H1 (cell line): Measurements from ENCODE around the gene ZNF501. TPM values are rescaled to one million over a fixed set of nuclear protein-coding genes. Genes with fewer than 3 reads are reported as not detected.

ENCODE experiments used
- CTCF ChIA-PET: fragments of 300-600 bp; sonication (Branson Sonifier 250); formaldehyde crosslinking; loops from one replicate; lab custom pipeline; 2021; ENCODE audit not compliant: partially characterized antibody; lab: Charles Lee
- POLR2A ChIA-PET: fragments of 300-600 bp; sonication (Branson Sonifier 250); formaldehyde crosslinking; loops from one replicate; lab custom pipeline; 2021; ENCODE audit warnings: inconsistent platforms; ENCODE audit not compliant: partially characterized antibody; lab: Charles Lee
- DNase-seq, 2 experiments: peaks; one replicate each; pipeline versions ENCODE4 v3.0.0 to v3.0.0-alpha.2; 2010 to 2022; ENCODE audit warnings: low spot score in 2 of 2, low read depth in 1 of 2, mixed read lengths in 1 of 2
- FAIRE-seq: peaks from 2 replicates; lab custom pipeline; 2011; peaks lifted over from hg19 to GRCh38; lab: Jason Lieb, UNC
- H2AFZ ChIP-seq: 2 replicates; pipeline ENCODE4 v1.8.1; 2012; ENCODE audit warnings: low read length, inconsistent platforms
- H2AK5ac ChIP-seq: 2 replicates; pipeline ENCODE4 v1.6.1; 2013; ENCODE audit warnings: low read depth, low read length
- H2BK120ac ChIP-seq: replicated peaks from 2 replicates; pipeline ENCODE3; 2013; ENCODE audit warnings: low read depth, low read length, inconsistent platforms
- H2BK12ac ChIP-seq: 2 replicates; pipeline ENCODE4 v1.6.1; 2013; ENCODE audit warnings: low read depth, low read length
- H2BK15ac ChIP-seq: 2 replicates; pipeline ENCODE4 v1.6.1; 2013; ENCODE audit warnings: low read length
- H2BK20ac ChIP-seq: 2 replicates; pipeline ENCODE4 v1.6.1; 2013; ENCODE audit warnings: low read length
- H2BK5ac ChIP-seq: 2 replicates; pipeline ENCODE4 v1.6.1; 2013; ENCODE audit warnings: low read depth, low read length
- H3K14ac ChIP-seq: 2 replicates; pipeline ENCODE4 v1.6.1; 2013; ENCODE audit warnings: inconsistent platforms; ENCODE audit not compliant: insufficient read length
- H3K18ac ChIP-seq: 2 replicates; pipeline ENCODE4 v1.6.1; 2013; ENCODE audit warnings: low read length; ENCODE audit errors: extremely low read depth
- H3K23ac ChIP-seq: 2 replicates; pipeline ENCODE4 v1.6.1; 2013; ENCODE audit warnings: inconsistent platforms; ENCODE audit not compliant: insufficient read length
- H3K23me2 ChIP-seq: 2 replicates; pipeline ENCODE4 v1.6.1; 2013; ENCODE audit warnings: low read depth, low read length
- H3K27ac ChIP-seq: 2 replicates; pipeline ENCODE4 v1.6.1; 2011; ENCODE audit warnings: low read depth, low read length, inconsistent platforms
- H3K27me3 ChIP-seq, 4 experiments: replicated peaks in 1 of 4; 1 replicate in 1 of 4; 2 replicates in 3 of 4; pipeline versions ENCODE4 v1.6.1 to v1.8.1; 2011 to 2013; ENCODE audit warnings: low read length in 3 of 4, mild to moderate bottlenecking in 3 of 4, inconsistent platforms in 2 of 4, mixed read lengths in 2 of 4, moderate library complexity in 1 of 4; ENCODE audit not compliant: control insufficient read depth in 3 of 4, insufficient read depth in 3 of 4; ENCODE audit errors: extremely low read depth in 1 of 4
- H3K36me3 ChIP-seq, 4 experiments: 2 replicates each; pipeline versions ENCODE4 v1.6.1 to v1.8.1; 2011 to 2013; ENCODE audit warnings: mild to moderate bottlenecking in 4 of 4, low read length in 3 of 4, moderate library complexity in 2 of 4, control low read depth in 1 of 4, inconsistent platforms in 1 of 4; ENCODE audit not compliant: insufficient read depth in 4 of 4, control insufficient read depth in 2 of 4
- H3K4ac ChIP-seq: replicated peaks from 2 replicates; pipeline ENCODE3; 2013; ENCODE audit warnings: low read length, low read depth, mixed read lengths, inconsistent platforms; ENCODE audit not compliant: insufficient read length
- H3K4me1 ChIP-seq, 4 experiments: replicated peaks in 1 of 4; 1 replicate in 1 of 4; 2 replicates in 3 of 4; pipeline versions ENCODE4 v1.6.1 to v1.8.1; 2011 to 2013; ENCODE audit warnings: low read length in 3 of 4, inconsistent platforms in 2 of 4, mixed read lengths in 1 of 4; ENCODE audit not compliant: insufficient read depth in 4 of 4, control insufficient read depth in 3 of 4
- H3K4me2 ChIP-seq, 2 experiments: 2 replicates each; pipeline versions ENCODE4 v1.6.1 to v1.8.1; 2011 to 2013; ENCODE audit warnings: low read depth in 2 of 2, low read length in 2 of 2, control low read depth in 1 of 2, inconsistent platforms in 1 of 2, mild to moderate bottlenecking in 1 of 2; ENCODE audit not compliant: insufficient read depth in 1 of 2
- H3K4me3 ChIP-seq, 4 experiments: fragments of 200-600, 300-600 bp in 1 of 4; sonication (generic), shearing (Covaris generic), sonication (Bioruptor Twin) in 1 of 4; 2 replicates each; pipeline versions ENCODE4 v1.5.1 to v1.8.1; 2011 to 2016; ENCODE audit warnings: low read length in 4 of 4, low read depth in 3 of 4, control low read depth in 2 of 4, inconsistent platforms in 2 of 4, mild to moderate bottlenecking in 2 of 4, mixed read lengths in 1 of 4, moderate library complexity in 1 of 4; ENCODE audit not compliant: insufficient read depth in 2 of 4; ENCODE audit errors: extremely low read depth in 1 of 4
- H3K56ac ChIP-seq: replicated peaks from 2 replicates; pipeline ENCODE3; 2013; ENCODE audit warnings: low read depth, mild to moderate bottlenecking, mixed read lengths, low read length, inconsistent platforms; ENCODE audit not compliant: insufficient read length
- H3K79me1 ChIP-seq: 2 replicates; pipeline ENCODE4 v1.6.1; 2013; ENCODE audit warnings: low read depth, low read length, control low read depth
- H3K79me2 ChIP-seq, 2 experiments: 2 replicates each; pipeline versions ENCODE4 v1.6.1 to v1.8.1; 2012 to 2013; ENCODE audit warnings: low read length in 2 of 2, mild to moderate bottlenecking in 2 of 2, inconsistent platforms in 1 of 2; ENCODE audit not compliant: insufficient read depth in 2 of 2, control insufficient read depth in 1 of 2
- H3K9ac ChIP-seq, 4 experiments: replicated peaks in 1 of 4; 1 replicate in 1 of 4; 2 replicates in 3 of 4; pipeline versions ENCODE4 v1.6.1 to v1.8.1; 2011 to 2013; ENCODE audit warnings: low read depth in 3 of 4, low read length in 3 of 4, control low read depth in 2 of 4, mild to moderate bottlenecking in 2 of 4, moderate library complexity in 2 of 4, inconsistent platforms in 1 of 4; ENCODE audit errors: extremely low read depth in 1 of 4
- H3K9me3 ChIP-seq, 2 experiments: 2 replicates each; pipeline versions ENCODE4 v1.6.1 to v1.8.1; 2012 to 2013; ENCODE audit warnings: mild to moderate bottlenecking in 2 of 2, moderate library complexity in 2 of 2, control low read depth in 1 of 2, inconsistent platforms in 1 of 2, low read depth in 1 of 2, low read length in 1 of 2, mixed read lengths in 1 of 2; ENCODE audit not compliant: insufficient read depth in 2 of 2
- H4K20me1 ChIP-seq, 2 experiments: replicated peaks in 1 of 2; 2 replicates each; pipeline versions ENCODE3 to v1.8.1; 2011 to 2013; ENCODE audit warnings: inconsistent platforms in 2 of 2, low read length in 2 of 2, mild to moderate bottlenecking in 1 of 2; ENCODE audit not compliant: insufficient read depth in 2 of 2, control insufficient read depth in 1 of 2
- H4K5ac ChIP-seq: 2 replicates; pipeline ENCODE4 v1.6.1; 2013; ENCODE audit warnings: low read length, low read depth, mixed read lengths, inconsistent platforms; ENCODE audit not compliant: insufficient read length
- H4K8ac ChIP-seq: 2 replicates; pipeline ENCODE4 v1.8.0; 2013; ENCODE audit warnings: mild to moderate bottlenecking, moderate library complexity, low read length, inconsistent platforms; ENCODE audit not compliant: insufficient read depth; ENCODE audit errors: extremely low read depth
- H4K91ac ChIP-seq: replicated peaks from 2 replicates; pipeline ENCODE3; 2013; ENCODE audit warnings: low read length, mixed read lengths, inconsistent platforms; ENCODE audit not compliant: insufficient read length
- ASH2L ChIP-seq: fragments of 200-600, 300-600 bp; sonication (generic); IDR thresholded peaks from one replicate; pipeline ENCODE4 v1.7.1; 2017; ENCODE audit warnings: low read length
- BACH1 ChIP-seq: IDR thresholded peaks from 2 replicates; pipeline ENCODE4 v1.6.1; 2012; ENCODE audit warnings: low read length, improper control_type of control experiment
- CBX5 ChIP-seq: fragments of 300-800, 300-1000 bp; sonication (generic); IDR thresholded peaks from 2 replicates; pipeline ENCODE4 v1.7.1; 2016; ENCODE audit warnings: antibody characterized with exemption, low read length, low read depth
- JUN ChIP-seq: IDR thresholded peaks from 2 replicates; pipeline ENCODE4 v1.6.1; 2011; ENCODE audit warnings: low read depth, mild to moderate bottlenecking, improper control_type of control experiment, low read length
- JUND ChIP-seq: IDR thresholded peaks from 2 replicates; pipeline ENCODE4 v1.6.1; 2011; ENCODE audit warnings: mild to moderate bottlenecking, improper control_type of control experiment, low read length
- KDM5A ChIP-seq: fragments of 200-600 bp; IDR thresholded peaks from 2 replicates; pipeline ENCODE4 v1.7.1; 2012; ENCODE audit warnings: mild to moderate bottlenecking, low read length, inconsistent platforms, mixed read lengths
- RBBP5 ChIP-seq: IDR thresholded peaks from 2 replicates; pipeline ENCODE4 v1.7.1; 2012; ENCODE audit warnings: low read depth, mild to moderate bottlenecking, inconsistent platforms, low read length, moderate library complexity, borderline replicate concordance
- SAP30 ChIP-seq: fragments of 300-600 bp; sonication (generic); IDR thresholded peaks from 2 replicates; pipeline ENCODE4 v1.7.1; 2012; ENCODE audit warnings: low read length, moderate library complexity, mild to moderate bottlenecking, inconsistent platforms; ENCODE audit not compliant: insufficient read depth, insufficient replicate concordance
- SIX5 ChIP-seq: IDR thresholded peaks from 2 replicates; pipeline ENCODE4 v1.6.1; 2011; ENCODE audit warnings: mild to moderate bottlenecking, low read depth, low read length
- TEAD4 ChIP-seq: IDR thresholded peaks from 2 replicates; pipeline ENCODE4 v1.6.1; 2012; ENCODE audit warnings: low read depth, low read length, inconsistent platforms, mixed read lengths
- YY1 ChIP-seq: IDR thresholded peaks from 2 replicates; pipeline ENCODE4 v1.6.1; 2011; ENCODE audit warnings: low read depth, mild to moderate bottlenecking, low read length
- ZNF274 ChIP-seq: IDR thresholded peaks from 2 replicates; pipeline ENCODE4 v1.7.0; 2012; ENCODE audit warnings: low read length, borderline replicate concordance; ENCODE audit errors: extremely low read depth
- WGBS, 2 experiments: shearing (Covaris generic) in 1 of 2; methylation state at CpG; one replicate each; pipeline versions ENCODE4 v1.1.6 to v1.1.7; 2013 to 2015; ENCODE audit warnings: low lambda C conversion rate in 2 of 2, mixed read lengths in 2 of 2, inconsistent platforms in 1 of 2, low coverage in 1 of 2, missing lambda C conversion rate in 1 of 2; ENCODE audit not compliant: insufficient replicate concordance in 2 of 2, insufficient coverage in 1 of 2, insufficient read length in 1 of 2; ENCODE audit errors: extremely low coverage in 1 of 2, missing lambda C conversion rate in 1 of 2; 5-methylcytosine and 5-hydroxymethylcytosine counted together
- polyA plus RNA-seq, 7 experiments: library from polyadenylated mRNA; depleted of rRNA in 3 of 7; stranded (reverse) in 5 of 7; unstranded in 2 of 7; fragments of >200 nt in 5 of 7; fragments of 200-250 nt in 2 of 7; gene quantifications; 1 replicate in 5 of 7; 2 replicates in 1 of 7; 4 replicates in 1 of 7; pipeline versions ENCODE4 v1.2.1 to v1.2.3, GENCODE V29; 2011 to 2013; ENCODE audit warnings: missing spikeins in 2 of 7, mixed read lengths in 2 of 7
- total RNA-seq: library from RNA; stranded (reverse); fragmentation: NEBNext Ultra II Directional; extraction: Animal tissue kit (Norgen Biotek cat#: 25700); gene quantifications from 2 replicates; pipeline ENCODE4 v1.2.1, GENCODE V29; 2021
- TF ChIP-seq, protein P1 (sequence below): IDR thresholded peaks from 2 replicates; pipeline ENCODE4 v1.6.1; 2012; ENCODE audit warnings: inconsistent platforms

Gene ZNF501
- total and polyA plus RNA-seq, 2 of the 8 experiments (the other 6 are each of a cell fraction or from before 2014, with no cell fraction given), result 1.6 to 5.3 TPM

GRCh38 chr3:44712455-44713075 is 16.9 kb upstream of the ZNF501 start, which contains the start of gene ZNF502:
TSS of gene ZNF502 (plus strand) at chr3:44712660. CDS start at chr3:44720262, 7,602 bp downstream.
- H3K27ac ChIP-seq, result peak within 1 kb of the TSS; percentile 73
- H3K79me2 ChIP-seq, result no peaks in the 10 kb centered on the region; a peak in 2 of 4 replicates
- peak within 1 kb of the TSS; percentile 67 to 81 for H3K4me2 ChIP-seq
- no peaks in the 10 kb centered on the region for H3K27me3 ChIP-seq
- H4K8ac ChIP-seq, result peak within 1 kb of the TSS; percentile 87; the same call in 1 of the 2 replicates
- no peak within 1 kb of the TSS for H2BK20ac ChIP-seq
- ChIA-PET CTCF (interaction anchor here (0.9 to 1.2 kb wide), 2 partner anchors 17 to 134 kb away, joined by 3 to 5 read pairs; partner anchors contain the start of gene ZNF501), POLR2A (interaction anchor here (0.6 to 4.9 kb wide), 7 partner anchors 10 to 115 kb away, joined by 3 to 44 read pairs (median 3); partner anchors contain the start of genes ZNF35 and ZNF501)
- H2BK120ac ChIP-seq, result no peak within 1 kb of the TSS
- no peak within 1 kb of the TSS for H2BK5ac ChIP-seq
- no peak within 1 kb of the TSS for H4K91ac ChIP-seq
- peak within 1 kb of the TSS; percentile 49 for H4K5ac ChIP-seq
- no peak within 1 kb of the TSS for H3K14ac ChIP-seq
- peak; percentile 32 for FAIRE-seq
- peak within 1 kb of the TSS in 3 of 4 experiments; percentile 70 to 78 (median 77); a peak in 6 of 7 replicates for H3K9ac ChIP-seq
- no peaks in the 10 kb centered on the region for H3K4me1 ChIP-seq
- H2BK15ac ChIP-seq, result no peak within 1 kb of the TSS
- DNase-seq, result peak in 1 of 2 experiments; percentile 74
- H3K23ac ChIP-seq, result no peak within 1 kb of the TSS
- no peak within 1 kb of the TSS for H2AK5ac ChIP-seq
- H2BK12ac ChIP-seq, result no peak within 1 kb of the TSS
- H3K79me1 ChIP-seq, result peaks cover 2% of the 10 kb centered on the region; the same call in 1 of the 2 replicates
- no peak within 1 kb of the TSS for H3K56ac ChIP-seq
- WGBS, 2 experiments, result 22% methylated on average over 23 of the region's 36 CpGs; no CpG with 5 or more reads in 1 of the 2 experiments
- no peaks in the 10 kb centered on the region for H4K20me1 ChIP-seq
- H2AFZ ChIP-seq, result peak within 1 kb of the TSS; percentile 100
- H3K9me3 ChIP-seq, result peaks cover 43 to 54% of the 10 kb centered on the region in 2 experiments
- no peak within 1 kb of the TSS for H3K4ac ChIP-seq
- H3K18ac ChIP-seq, result no peak within 1 kb of the TSS
- peaks cover 0 to 21% (median 1%) of the 10 kb centered on the region in 4 experiments; a peak in 3 of 8 replicates for H3K36me3 ChIP-seq
- peak within 1 kb of the TSS; percentile 67 to 98 (median 85) for H3K4me3 ChIP-seq
- H3K23me2 ChIP-seq, result no peaks in the 10 kb centered on the region
- no peak for TF ChIP-seq JUN
- TF ChIP-seq SAP30, result no peak
- no peak for TF ChIP-seq TEAD4
- peak; percentile 62 for TF ChIP-seq ASH2L
- TF ChIP-seq ZNF274, result no peak
- TF ChIP-seq RBBP5, result peak; percentile 44; the same call in 1 of the 2 replicates
- TF ChIP-seq, protein P1, sequence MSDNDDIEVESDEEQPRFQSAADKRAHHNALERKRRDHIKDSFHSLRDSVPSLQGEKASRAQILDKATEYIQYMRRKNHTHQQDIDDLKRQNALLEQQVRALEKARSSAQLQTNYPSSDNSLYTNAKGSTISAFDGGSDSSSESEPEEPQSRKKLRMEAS, result peak; percentile 53
- TF ChIP-seq YY1, result peak; percentile 33
- TF ChIP-seq SIX5, result no peak
- no peak for TF ChIP-seq BACH1
- TF ChIP-seq JUND, result no peak
- no peak for TF ChIP-seq KDM5A
- TF ChIP-seq CBX5, result no peak
